Adipocyte (in vitro differentiated cells): ENCODE measurements around the gene C22orf31.

Source experiments
- DNase-seq: peaks from one replicate; pipeline ENCODE4 v3.0.0-alpha.2; 2015; ENCODE audit warnings: low read depth
- H3K27me3 ChIP-seq: replicated peaks from 2 replicates; pipeline ENCODE4 v1.7.0; 2013; ENCODE audit warnings: mild to moderate bottlenecking, low read length, moderate library complexity; ENCODE audit not compliant: control insufficient read depth, insufficient read depth
- H3K36me3 ChIP-seq: 2 replicates; pipeline ENCODE4 v1.7.0; 2013; ENCODE audit warnings: low read length, mild to moderate bottlenecking, moderate library complexity; ENCODE audit not compliant: control insufficient read depth, insufficient read depth, severe bottlenecking
- H3K4me1 ChIP-seq: 2 replicates; pipeline ENCODE4 v1.7.0; 2013; ENCODE audit warnings: mild to moderate bottlenecking, low read length, moderate library complexity; ENCODE audit not compliant: control insufficient read depth, insufficient read depth
- H3K4me3 ChIP-seq: 2 replicates; pipeline ENCODE4 v1.7.0; 2013; ENCODE audit warnings: mild to moderate bottlenecking, low read length, moderate library complexity
- H3K9ac ChIP-seq: 2 replicates; pipeline ENCODE4 v1.7.0; 2013; ENCODE audit warnings: mild to moderate bottlenecking, low read length, moderate library complexity
- H3K9me3 ChIP-seq: 2 replicates; pipeline ENCODE4 v1.7.0; 2013; ENCODE audit warnings: mild to moderate bottlenecking, low read length, moderate library complexity; ENCODE audit not compliant: control insufficient read depth

The C22orf31 gene

DNA sequence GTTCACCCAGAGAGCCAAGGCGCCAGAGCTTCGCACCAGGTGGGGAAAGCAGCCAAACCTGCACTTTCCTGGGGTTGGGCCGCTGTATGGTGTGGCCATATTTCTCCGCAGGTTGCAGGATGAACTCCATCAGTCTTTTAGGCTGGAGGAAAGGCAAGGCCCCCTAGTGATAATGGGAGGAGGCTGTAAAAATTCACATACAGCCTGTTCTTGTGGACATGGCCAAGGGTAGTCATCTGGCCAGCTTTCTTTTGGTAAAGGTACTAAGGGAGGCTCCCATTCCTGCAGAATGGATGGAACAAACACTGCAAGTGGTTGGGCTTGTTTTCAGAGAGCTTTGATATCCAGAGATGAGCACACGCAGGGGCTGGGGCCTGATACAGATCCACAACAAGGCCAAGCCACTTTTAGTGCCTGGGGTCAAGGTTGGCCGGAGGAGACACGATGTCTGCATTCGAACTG lies 29.6 kb downstream of the C22orf31 start:
- no peaks in the 10 kb centered on the region for H3K27me3 ChIP-seq
- H3K9me3 ChIP-seq: no peaks in the 10 kb centered on the region
- peaks cover 21% of the 10 kb centered on the region for H3K4me1 ChIP-seq
- no peaks in the 10 kb centered on the region for H3K36me3 ChIP-seq
- H3K9ac ChIP-seq: peak overlapping the region; percentile 68
- peak overlapping the region; percentile 39 for H3K4me3 ChIP-seq
- no peak for DNase-seq

DNA sequence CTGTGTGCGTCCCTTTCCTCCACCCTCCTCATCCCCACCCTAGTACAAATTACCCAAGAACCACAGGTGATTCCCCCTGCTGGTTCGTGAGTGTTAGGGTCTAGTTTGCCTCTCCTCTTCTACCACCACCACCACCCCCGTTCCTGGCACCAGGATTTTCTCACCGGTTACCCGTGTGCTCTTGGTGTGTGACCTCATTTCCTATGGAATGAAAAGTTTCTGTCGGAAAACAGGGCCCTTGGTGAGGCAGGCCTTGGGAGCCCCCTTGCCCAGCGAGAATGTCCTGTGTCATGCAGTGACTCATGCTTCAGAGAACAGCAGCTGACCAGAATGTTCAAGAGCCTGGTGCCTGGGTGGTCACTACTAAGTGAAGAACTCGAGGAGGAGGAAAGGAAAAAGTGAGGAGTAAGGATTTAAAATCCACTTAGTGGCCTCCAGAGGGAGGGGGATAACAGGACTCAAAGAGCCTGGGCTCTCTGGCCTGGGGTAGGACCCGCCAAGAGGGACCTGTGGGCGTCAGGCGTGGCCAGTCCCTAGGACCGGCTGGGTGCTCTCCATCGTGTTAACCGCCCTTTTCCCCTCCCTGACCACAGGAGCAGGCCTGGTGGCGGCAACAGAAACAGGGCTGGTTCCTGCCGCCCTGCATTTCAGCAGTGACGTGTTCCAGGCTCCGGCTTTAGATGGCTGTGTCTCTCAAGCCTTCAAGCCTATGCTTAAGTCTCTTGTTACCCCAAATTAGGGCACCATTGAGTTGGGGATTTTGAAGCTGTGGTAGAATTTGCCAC lies 30.2 kb downstream of the C22orf31 start:
- H3K36me3 ChIP-seq: no peaks in the 10 kb centered on the region
- no peaks in the 10 kb centered on the region for H3K27me3 ChIP-seq
- peak overlapping the region; percentile 68 for H3K9ac ChIP-seq
- H3K4me3 ChIP-seq: peak overlapping the region; percentile 39
- peak; percentile 90 for DNase-seq
- H3K4me1 ChIP-seq: peaks cover 21% of the 10 kb centered on the region
- no peaks in the 10 kb centered on the region for H3K9me3 ChIP-seq

DNA sequence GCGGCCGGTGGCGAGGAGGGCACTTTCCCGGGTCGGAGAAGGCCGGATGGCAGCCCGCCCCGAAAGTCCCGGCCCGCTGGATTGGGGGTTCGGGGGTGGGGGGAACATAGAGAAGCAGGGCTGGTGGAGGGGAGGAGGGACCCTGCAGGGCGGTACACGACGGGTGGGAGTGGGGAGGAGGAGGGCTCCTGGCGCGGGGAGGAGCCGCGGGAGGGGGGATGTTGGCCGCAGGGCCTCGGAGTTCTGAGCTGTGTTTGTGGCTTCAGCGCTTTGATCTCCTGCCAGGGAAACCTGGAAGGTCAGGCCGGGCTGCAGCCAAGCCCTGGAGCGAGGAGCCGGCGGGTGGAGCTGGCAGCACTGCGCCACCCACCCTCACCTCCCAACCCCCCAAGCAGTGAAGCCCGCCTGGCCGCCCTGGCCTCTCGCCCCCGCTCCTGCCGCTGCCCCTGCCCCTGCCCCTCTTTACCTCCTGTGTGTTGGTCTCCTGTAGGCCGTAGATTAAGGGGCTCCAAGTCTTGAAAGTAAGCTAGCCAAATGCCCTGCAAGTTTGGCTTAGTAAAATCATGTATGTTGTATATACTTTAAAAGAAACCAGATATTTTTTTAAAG lies 30.9 kb downstream of the C22orf31 start:
- Histone ChIP-seq H3K9ac (peak overlapping the region; percentile 68), H3K4me1 (peaks cover 21% of the 10 kb centered on the region), H3K27me3 (no peaks in the 10 kb centered on the region), H3K9me3 (no peaks in the 10 kb centered on the region), H3K4me3 (peak overlapping the region; percentile 39), H3K36me3 (no peaks in the 10 kb centered on the region)
- DNase-seq: peak; percentile 68

DNA sequence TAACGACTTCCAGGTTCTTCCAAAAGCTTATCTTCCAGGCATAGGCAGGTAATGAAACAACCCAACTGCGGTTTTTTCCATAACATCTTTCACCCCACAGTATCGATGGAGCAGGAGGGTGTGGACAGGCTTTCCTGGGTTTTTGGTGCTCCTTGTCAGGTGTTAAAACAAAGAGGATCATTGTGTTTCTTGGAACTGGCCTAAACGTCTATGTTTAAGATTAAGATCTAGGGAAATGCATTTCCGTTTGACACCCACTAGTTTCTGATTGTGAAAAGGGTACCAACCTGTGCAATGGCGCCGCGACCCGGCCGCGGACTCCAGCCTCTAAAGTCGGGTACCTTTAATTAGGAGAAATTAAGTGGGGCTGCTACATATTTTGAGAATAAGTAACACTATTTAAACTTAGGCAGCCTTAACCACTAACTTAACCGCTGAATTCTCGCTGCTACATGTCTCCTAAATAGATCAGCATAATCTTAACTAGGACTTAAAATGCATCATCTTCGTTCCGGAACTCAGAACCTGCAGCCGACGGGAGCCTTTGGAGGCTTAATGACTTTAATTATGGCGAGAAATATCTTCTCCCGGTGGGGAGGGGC lies 31.5 kb downstream of the C22orf31 start:
- no peak overlapping the region for H3K9ac ChIP-seq
- no peak overlapping the region for H3K4me3 ChIP-seq
- H3K36me3 ChIP-seq: no peaks in the 10 kb centered on the region
- peak; percentile 26 for DNase-seq
- no peaks in the 10 kb centered on the region for H3K27me3 ChIP-seq
- H3K4me1 ChIP-seq: peaks cover 21% of the 10 kb centered on the region
- no peaks in the 10 kb centered on the region for H3K9me3 ChIP-seq

DNA sequence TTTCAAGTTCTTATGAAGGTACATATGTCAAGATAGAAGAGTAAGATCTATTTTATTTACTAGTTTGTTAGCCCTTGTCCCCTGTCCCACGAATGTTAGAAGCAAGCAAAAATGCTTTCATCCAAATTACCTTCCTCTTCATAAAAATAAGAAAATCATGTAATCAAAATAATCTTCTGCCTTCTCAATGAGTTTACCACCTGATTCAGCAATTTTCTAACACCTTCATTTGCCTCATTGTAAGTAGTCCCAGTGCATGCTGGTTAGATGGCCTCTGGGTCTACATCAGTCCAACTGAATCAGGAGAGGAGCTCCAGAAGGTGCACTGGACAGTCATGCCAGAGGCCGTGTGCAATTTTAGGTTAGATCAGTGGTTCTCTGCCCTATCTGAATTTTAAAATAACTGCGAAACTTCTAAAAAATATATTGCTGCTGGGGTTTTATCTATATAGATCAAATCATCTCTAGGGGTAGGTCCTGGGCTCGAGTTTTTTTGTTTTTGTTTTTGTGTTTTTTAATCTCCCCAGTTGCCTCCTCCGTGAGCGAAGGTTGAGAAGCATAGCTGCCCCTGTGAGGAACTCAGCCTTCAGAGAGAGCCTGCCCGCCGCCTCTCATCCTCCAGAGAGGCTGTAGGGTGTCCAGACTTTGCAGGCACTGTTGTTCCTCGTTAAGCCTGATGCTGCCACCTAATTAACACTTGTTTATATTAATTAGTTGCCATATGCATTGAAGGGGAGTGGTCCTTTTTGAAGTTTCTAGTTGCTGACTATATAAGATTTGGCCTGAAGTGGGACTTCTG lies 32.2 kb downstream of the C22orf31 start:
- no peak overlapping the region for H3K9ac ChIP-seq
- H3K4me1 ChIP-seq: peaks cover 21% of the 10 kb centered on the region
- H3K27me3 ChIP-seq: no peaks in the 10 kb centered on the region
- H3K36me3 ChIP-seq: no peaks in the 10 kb centered on the region
- DNase-seq: no peak
- no peak overlapping the region for H3K4me3 ChIP-seq
- no peaks in the 10 kb centered on the region for H3K9me3 ChIP-seq

DNA sequence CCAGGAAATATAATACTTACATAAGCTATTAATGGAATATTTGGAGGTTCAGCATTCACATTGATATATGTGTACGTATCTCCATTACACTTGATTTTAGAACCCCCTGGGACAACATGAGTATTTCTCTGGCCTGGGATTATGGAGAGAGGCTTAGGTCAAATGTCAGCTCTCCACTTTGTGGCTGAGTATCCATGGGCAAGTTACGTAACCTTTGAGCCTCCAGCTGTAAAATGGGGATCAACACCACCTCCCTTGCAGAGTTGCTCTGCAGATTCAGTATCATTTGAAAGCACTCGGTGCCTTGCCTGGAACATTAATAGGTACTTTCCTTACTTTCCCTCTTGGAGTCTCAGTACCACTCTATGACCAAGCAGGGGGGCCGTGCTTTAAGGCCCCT lies 33.2 kb downstream of the C22orf31 start:
- Histone ChIP-seq H3K27me3 (no peaks in the 10 kb centered on the region), H3K36me3 (no peaks in the 10 kb centered on the region)
- no peak for DNase-seq

DNA sequence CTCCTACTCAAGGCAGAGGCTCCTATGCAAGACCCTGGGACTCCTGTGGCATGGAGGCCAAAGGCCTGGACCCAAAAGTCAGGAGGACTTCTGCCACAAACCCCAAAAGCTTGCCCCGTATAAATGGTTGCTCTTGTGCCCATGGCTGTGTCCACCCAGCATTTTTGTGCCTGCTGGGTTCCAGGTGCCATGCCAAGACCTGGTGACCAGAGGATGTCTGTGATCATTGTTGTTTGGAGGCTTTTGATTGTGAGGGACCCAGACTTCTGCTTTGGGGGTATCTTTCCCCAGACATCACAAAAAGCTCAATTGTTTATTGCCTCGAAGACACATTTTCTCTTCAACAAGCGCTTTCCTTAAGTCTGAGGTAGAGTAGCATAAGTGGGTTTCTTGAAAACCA lies 35.1 kb downstream of the C22orf31 start:
- H3K36me3 ChIP-seq: no peaks in the 10 kb centered on the region
- H3K4me1 ChIP-seq: peaks cover 12% of the 10 kb centered on the region
- H3K27me3 ChIP-seq: no peaks in the 10 kb centered on the region
- no peak for DNase-seq
- H3K9me3 ChIP-seq: no peaks in the 10 kb centered on the region
- no peak overlapping the region for H3K4me3 ChIP-seq
- H3K9ac ChIP-seq: no peak overlapping the region

More for the DNA sequence above, 33.2 kb downstream of the C22orf31 start:
- H3K9ac ChIP-seq: no peak overlapping the region
- H3K9me3 ChIP-seq: no peaks in the 10 kb centered on the region
- H3K4me1 ChIP-seq: peaks cover 21% of the 10 kb centered on the region
- no peak overlapping the region for H3K4me3 ChIP-seq

DNA sequence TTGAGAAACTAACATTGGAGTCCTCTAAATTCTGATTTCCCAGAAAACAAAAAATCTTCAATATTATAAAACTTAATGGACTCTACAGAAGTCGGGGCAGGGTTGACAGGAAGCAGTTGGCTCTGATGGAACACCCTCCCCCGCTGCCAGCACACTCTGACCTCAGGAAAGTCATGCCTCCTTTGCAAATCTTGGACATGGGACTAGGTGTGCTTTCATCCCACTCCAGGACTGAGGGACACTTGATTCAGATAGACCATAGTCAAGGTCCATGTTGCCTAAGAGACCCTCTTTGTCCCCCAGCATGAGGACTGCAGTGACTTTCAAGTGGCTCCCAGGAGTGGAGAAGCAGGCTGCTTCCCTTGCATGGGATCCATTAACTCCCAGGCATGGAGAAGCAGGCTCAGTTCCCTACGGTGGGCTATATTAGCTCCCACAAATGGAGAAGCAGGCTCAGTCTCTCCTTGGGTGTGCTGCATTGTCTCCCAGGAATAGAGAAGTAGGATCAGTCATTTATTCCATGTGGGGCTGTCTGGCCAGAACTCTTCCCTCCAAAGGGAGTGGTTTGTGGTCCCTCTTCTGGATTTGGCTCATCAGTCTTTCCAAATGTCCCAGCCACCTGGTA lies 38.3 kb downstream of the C22orf31 start:
- H3K4me3 ChIP-seq: no peak overlapping the region
- peaks cover 3% of the 10 kb centered on the region for H3K4me1 ChIP-seq
- no peaks in the 10 kb centered on the region for H3K27me3 ChIP-seq
- H3K9me3 ChIP-seq: no peaks in the 10 kb centered on the region
- DNase-seq: no peak
- H3K9ac ChIP-seq: no peak overlapping the region
- H3K36me3 ChIP-seq: no peaks in the 10 kb centered on the region

DNA sequence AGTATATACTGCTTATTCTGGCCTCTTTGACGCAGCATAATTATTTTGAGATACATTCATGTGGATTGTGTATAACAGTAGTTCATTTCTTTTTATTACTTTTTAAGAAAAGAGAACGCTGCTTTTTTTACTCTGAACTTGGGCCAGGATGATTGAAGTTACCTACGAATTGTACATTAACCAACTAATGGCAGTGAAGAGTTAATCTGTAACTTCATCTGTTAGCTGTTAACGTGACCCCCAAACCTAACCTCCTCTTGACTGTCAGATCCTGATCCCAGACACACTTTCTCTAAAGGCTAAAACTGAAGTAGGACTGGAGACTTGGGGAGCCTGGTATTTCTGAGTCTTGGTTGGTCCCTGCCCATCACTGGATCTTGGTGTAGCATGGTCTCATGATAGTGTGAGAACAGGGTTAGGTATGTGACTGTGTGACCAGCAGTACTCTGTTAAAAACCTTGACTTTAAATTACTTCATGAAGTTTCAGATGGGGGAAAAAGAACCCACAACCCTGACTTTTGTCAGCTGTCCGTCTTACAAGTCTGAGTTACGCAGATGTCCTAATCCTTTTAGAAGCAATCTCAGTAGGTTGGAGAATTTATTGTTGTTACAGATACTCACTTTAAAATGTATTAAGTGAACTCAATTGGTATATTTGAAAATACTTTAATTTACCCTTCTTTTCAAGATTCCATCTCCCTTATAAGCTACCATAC lies 39.4 kb downstream of the C22orf31 start:
- Histone ChIP-seq H3K36me3 (no peaks in the 10 kb centered on the region), H3K27me3 (no peaks in the 10 kb centered on the region), H3K9me3 (no peaks in the 10 kb centered on the region), H3K9ac (no peak overlapping the region), H3K4me3 (no peak overlapping the region), H3K4me1 (peaks cover 3% of the 10 kb centered on the region)
- no peak for DNase-seq
